Fibroblast of the aortic adventitia (primary cell): Measurements from ENCODE around the gene PRPS1L1. TPM values are rescaled to one million over a fixed set of nuclear protein-coding genes. Genes with fewer than 3 reads are reported as not detected.

Experiments used
- DNase-seq: peaks from one replicate; pipeline ENCODE4 v3.0.0-alpha.2; 2010; ENCODE audit warnings: low read depth
- H3K4me3 ChIP-seq: 2 replicates; pipeline ENCODE4 v1.5.1; 2011; ENCODE audit warnings: low read depth, mild to moderate bottlenecking, control low read depth, low read length, moderate library complexity
- total RNA-seq: library from RNA; depleted of rRNA; stranded (reverse); fragments of >200 nt; gene quantifications from 2 replicates; pipeline ENCODE4 v1.2.3, GENCODE V29; 2012; ENCODE audit warnings: low replicate concordance
- TF ChIP-seq, protein P1 (sequence below): IDR thresholded peaks from 2 replicates; pipeline ENCODE4 v1.5.1; 2011; ENCODE audit warnings: mild to moderate bottlenecking, low read length, control low read depth, inconsistent platforms; ENCODE audit not compliant: insufficient read depth

PRPS1L1 gene
- total RNA-seq, 1 donor, result not detected

DNA sequence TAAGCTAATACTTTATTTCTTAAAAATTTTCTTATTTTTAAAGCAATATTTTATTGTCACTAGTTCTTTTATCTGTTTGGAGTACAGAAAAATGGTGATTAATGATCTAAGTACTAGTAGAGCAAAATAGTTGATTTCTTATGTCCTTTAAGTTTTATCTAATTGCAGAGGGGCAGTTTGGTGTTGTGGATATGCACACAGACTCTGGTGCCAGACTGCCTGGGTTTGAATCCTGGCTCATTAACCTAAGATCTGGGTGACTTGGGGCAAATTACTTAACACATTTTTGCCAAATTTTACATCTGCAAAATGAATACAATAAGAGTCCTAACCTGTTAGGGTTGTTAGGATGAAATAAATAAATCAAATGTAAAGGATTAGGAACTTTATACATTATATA, 10.7 kb upstream of the PRPS1L1 start:
- DNase-seq, result peak; percentile 17
- no peak overlapping the region for H3K4me3 ChIP-seq
- TF ChIP-seq, protein P1, sequence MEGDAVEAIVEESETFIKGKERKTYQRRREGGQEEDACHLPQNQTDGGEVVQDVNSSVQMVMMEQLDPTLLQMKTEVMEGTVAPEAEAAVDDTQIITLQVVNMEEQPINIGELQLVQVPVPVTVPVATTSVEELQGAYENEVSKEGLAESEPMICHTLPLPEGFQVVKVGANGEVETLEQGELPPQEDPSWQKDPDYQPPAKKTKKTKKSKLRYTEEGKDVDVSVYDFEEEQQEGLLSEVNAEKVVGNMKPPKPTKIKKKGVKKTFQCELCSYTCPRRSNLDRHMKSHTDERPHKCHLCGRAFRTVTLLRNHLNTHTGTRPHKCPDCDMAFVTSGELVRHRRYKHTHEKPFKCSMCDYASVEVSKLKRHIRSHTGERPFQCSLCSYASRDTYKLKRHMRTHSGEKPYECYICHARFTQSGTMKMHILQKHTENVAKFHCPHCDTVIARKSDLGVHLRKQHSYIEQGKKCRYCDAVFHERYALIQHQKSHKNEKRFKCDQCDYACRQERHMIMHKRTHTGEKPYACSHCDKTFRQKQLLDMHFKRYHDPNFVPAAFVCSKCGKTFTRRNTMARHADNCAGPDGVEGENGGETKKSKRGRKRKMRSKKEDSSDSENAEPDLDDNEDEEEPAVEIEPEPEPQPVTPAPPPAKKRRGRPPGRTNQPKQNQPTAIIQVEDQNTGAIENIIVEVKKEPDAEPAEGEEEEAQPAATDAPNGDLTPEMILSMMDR, result no peak

DNA sequence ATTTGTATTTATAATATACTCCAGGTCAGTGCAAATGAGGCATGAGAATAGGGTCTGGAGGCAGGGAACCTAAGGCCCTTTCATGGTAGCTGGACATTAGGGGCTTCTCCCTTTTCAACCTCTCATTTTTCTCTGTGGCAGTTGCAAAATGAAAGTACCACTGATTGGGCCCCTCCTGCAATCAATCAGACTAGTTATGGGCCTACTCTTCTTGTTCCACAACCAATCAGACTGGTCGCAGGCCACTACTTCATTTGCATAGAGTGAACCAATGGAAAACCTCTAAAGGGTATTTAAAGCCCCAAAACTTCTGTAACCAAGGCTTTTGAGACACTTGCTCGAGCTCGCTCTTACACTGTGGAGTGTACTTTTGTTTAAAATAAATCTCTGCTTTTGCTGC, 10.0 kb upstream of the PRPS1L1 start:
- H3K4me3 ChIP-seq, result no peak overlapping the region
- TF ChIP-seq, protein P1, result no peak
- DNase-seq, result no peak

DNA sequence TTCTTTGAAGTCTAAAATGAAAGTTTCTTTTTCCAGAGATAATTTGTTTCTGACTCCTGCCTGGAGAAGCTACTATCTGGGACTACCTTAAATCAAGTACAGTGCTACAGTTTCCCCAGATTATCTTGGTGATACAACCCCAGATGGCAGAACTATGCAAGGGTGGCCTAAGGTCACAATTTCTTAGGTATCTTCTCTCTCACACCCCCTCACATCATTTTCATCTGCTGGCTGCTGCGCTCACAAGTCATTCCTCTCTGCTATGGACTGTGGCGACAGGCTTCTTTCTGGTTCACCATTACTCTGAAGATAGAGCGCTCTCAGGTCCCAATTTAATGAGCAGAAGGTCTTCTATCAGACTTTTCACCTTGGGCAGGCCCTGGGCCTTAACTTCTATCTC, 9.1 kb upstream of the PRPS1L1 start:
- DNase-seq, result no peak
- H3K4me3 ChIP-seq, result no peak overlapping the region
- TF ChIP-seq, protein P1, result no peak

DNA sequence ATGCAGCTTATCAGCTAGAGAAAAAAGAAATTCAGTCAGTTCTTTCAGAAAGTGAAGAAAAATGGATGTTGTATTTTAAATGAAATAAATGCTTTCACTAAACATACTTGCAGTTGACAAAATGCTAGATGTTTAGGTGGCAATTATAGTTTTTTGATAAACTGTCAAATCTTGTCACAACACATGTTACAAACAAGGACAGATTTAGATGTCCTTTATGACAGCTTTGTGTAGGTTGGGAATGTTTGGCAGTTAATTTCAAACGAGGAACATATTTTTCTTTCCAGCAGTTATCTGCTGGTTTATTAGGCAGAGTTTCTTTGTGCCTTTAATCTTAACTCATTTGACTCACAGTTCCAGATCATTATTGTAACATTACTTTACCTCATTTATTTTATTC, 3.1 kb upstream of the PRPS1L1 start:
- DNase-seq, result no peak
- TF ChIP-seq, protein P1, result no peak
- H3K4me3 ChIP-seq, result no peak overlapping the region

DNA sequence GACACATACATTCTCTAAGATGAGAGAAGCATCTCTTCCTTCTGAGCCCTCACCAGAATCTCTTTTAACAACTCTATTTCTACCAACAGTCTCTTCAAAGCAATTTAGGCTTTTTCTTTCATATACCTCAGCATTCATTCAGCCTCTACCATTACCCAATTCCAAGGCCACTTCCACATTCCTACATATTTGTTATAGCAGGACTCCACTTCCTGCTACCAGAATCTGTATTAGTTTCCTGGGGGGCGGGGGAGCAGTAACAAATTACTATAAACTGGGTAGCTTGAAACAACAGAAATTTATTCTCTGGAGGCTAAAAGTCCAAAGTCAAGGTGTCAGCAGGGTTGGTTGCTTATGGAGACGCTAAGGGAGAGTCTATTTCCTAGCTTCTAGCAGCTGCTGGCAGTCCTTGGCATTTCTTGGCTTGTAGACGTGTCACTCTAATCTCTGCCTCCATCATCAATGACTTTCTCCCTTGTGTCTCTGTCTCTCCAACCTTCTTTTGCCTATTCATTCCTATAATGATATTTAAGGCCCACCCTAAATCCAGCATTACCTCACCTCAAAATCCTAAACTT, 7.4 kb downstream of the PRPS1L1 start:
- no peak overlapping the region for H3K4me3 ChIP-seq
- DNase-seq, result peak; percentile 49
- TF ChIP-seq, protein P1, result no peak

DNA sequence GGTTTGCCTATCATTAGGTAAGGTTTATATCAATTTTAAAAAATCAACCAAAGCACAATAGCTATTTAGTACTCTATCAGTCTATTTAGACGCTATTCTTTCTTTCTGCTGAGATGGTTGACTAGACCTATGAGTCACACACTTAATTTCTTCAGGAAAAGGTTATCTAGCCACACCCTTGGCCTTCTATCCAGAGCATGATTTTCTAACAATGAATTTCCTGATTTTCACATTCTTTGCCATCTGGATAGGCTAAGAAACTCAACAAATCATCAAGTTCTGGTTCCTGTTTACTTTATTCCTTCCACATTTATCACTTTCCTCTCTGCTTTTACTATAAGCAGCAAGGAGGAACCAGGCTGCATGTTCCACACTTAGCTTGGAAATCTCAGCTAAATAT, 8.1 kb downstream of the PRPS1L1 start:
- TF ChIP-seq, protein P1, result no peak
- no peak overlapping the region for H3K4me3 ChIP-seq
- DNase-seq, result peak; percentile 96
